HEK293T (cell line): ENCODE data around the gene VTN.

ENCODE experiments used
- CTCF ChIA-PET: fragments of 350-600 bp; formaldehyde crosslinking; extraction: SDS; loops from one replicate; lab custom pipeline; 2021; ENCODE audit warnings: antibody characterized with exemption, inconsistent platforms; lab: Yijun Ruan, JAX
- POLR2A ChIA-PET: fragments of 350-600 bp; formaldehyde crosslinking; extraction: SDS; loops from one replicate; lab custom pipeline; 2020; ENCODE audit warnings: antibody characterized with exemption, inconsistent platforms; lab: Yijun Ruan, JAX
- DNase-seq: peaks from one replicate; pipeline ENCODE4 v3.0.0; 2012; ENCODE audit warnings: mixed read lengths; ENCODE audit errors: extremely low spot score
- ARNT ChIP-seq: fragments of 450-650 bp; IDR thresholded peaks from 2 replicates; pipeline ENCODE4 v1.6.1; 2017; ENCODE audit warnings: mild to moderate bottlenecking
- BHLHE40 ChIP-seq: fragments of 450-650 bp; IDR thresholded peaks from 2 replicates; pipeline ENCODE4 v1.6.1; 2016; ENCODE audit warnings: mild to moderate bottlenecking, moderate library complexity, borderline replicate concordance
- CTBP1 ChIP-seq: fragments of 450-650 bp; IDR thresholded peaks from 2 replicates; pipeline ENCODE4 v1.6.1; 2016; ENCODE audit warnings: borderline replicate concordance
- ELF4 ChIP-seq: fragments of 450-650 bp; IDR thresholded peaks from 2 replicates; pipeline ENCODE4 v1.6.1; 2017; ENCODE audit warnings: antibody characterized with exemption
- FOXA1 ChIP-seq: fragments of 450-650 bp; IDR thresholded peaks from 2 replicates; pipeline ENCODE4 v1.6.1; 2016; ENCODE audit warnings: mild to moderate bottlenecking
- FOXM1 ChIP-seq: fragments of 450-650 bp; IDR thresholded peaks from 2 replicates; pipeline ENCODE4 v1.6.1; 2017; ENCODE audit warnings: mild to moderate bottlenecking, borderline replicate concordance
- HDGF ChIP-seq: fragments of 450-650 bp; IDR thresholded peaks from 2 replicates; pipeline ENCODE4 v1.6.1; 2017; ENCODE audit warnings: antibody characterized with exemption, borderline replicate concordance
- L3MBTL2 ChIP-seq: fragments of 450-650 bp; conservative IDR thresholded peaks from 2 replicates; pipeline ENCODE4 v1.6.1; 2016; ENCODE audit warnings: mild to moderate bottlenecking
- LEF1 ChIP-seq: fragments of 450-650 bp; IDR thresholded peaks from 2 replicates; pipeline ENCODE4 v1.6.1; 2017; ENCODE audit warnings: mild to moderate bottlenecking, borderline replicate concordance
- NFRKB ChIP-seq: fragments of 450-650 bp; IDR thresholded peaks from 2 replicates; pipeline ENCODE4 v1.6.1; 2016; ENCODE audit warnings: mild to moderate bottlenecking, moderate library complexity
- SP1 ChIP-seq: fragments of 450-650 bp; IDR thresholded peaks from 2 replicates; pipeline ENCODE4 v1.6.1; 2017
- SUZ12 ChIP-seq: fragments of 450-650 bp; IDR thresholded peaks from 2 replicates; pipeline ENCODE4 v1.6.1; 2016; ENCODE audit warnings: mild to moderate bottlenecking
- TARDBP ChIP-seq: fragments of 450-650 bp; IDR thresholded peaks from 2 replicates; pipeline ENCODE4 v1.6.1; 2016
- ZNF384 ChIP-seq: fragments of 450-650 bp; IDR thresholded peaks from 2 replicates; pipeline ENCODE4 v1.6.1; 2016
- TF ChIP-seq, protein P1 (sequence below): fragments of 450-650 bp; IDR thresholded peaks from 2 replicates; pipeline ENCODE4 v1.6.1; 2016

Gene VTN

DNA sequence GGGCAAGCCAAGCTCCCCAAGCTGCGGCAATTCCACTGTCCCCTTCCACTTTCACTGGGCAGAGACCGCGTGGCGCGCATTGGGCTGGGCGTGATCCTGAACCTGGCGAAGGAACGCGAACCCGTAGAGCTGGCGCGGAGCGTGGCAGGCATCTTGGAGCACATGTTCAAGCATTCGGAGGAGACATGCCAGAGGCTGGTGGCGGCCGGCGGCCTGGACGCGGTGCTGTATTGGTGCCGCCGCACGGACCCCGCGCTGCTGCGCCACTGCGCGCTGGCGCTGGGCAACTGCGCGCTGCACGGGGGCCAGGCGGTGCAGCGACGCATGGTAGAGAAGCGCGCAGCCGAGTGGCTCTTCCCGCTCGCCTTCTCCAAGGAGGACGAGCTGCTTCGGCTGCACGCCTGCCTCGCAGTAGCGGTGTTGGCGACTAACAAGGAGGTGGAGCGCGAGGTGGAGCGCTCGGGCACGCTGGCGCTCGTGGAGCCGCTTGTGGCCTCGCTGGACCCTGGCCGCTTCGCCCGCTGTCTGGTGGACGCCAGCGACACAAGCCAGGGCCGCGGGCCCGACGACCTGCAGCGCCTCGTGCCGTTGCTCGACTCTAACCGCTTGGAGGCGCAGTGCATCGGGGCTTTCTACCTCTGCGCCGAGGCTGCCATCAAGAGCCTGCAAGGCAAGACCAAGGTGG, 11.2 kb upstream of the VTN start:
- no peak for TF ChIP-seq FOXM1
- no peak for TF ChIP-seq ELF4
- TF ChIP-seq LEF1 = no peak
- TF ChIP-seq HDGF = no peak
- TF ChIP-seq L3MBTL2 = no peak
- TF ChIP-seq FOXA1 = no peak
- no peak for TF ChIP-seq SUZ12
- no peak for TF ChIP-seq TARDBP
- no peak for TF ChIP-seq BHLHE40
- no peak for TF ChIP-seq ZNF384
- no peak for TF ChIP-seq NFRKB
- TF ChIP-seq, protein P1, sequence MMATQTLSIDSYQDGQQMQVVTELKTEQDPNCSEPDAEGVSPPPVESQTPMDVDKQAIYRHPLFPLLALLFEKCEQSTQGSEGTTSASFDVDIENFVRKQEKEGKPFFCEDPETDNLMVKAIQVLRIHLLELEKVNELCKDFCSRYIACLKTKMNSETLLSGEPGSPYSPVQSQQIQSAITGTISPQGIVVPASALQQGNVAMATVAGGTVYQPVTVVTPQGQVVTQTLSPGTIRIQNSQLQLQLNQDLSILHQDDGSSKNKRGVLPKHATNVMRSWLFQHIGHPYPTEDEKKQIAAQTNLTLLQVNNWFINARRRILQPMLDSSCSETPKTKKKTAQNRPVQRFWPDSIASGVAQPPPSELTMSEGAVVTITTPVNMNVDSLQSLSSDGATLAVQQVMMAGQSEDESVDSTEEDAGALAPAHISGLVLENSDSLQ = no peak
- TF ChIP-seq SP1 = no peak
- TF ChIP-seq CTBP1 = no peak
- TF ChIP-seq ARNT = no peak
- DNase-seq = no peak
- ChIA-PET POLR2A (no interaction called here), CTCF (no interaction called here)

DNA sequence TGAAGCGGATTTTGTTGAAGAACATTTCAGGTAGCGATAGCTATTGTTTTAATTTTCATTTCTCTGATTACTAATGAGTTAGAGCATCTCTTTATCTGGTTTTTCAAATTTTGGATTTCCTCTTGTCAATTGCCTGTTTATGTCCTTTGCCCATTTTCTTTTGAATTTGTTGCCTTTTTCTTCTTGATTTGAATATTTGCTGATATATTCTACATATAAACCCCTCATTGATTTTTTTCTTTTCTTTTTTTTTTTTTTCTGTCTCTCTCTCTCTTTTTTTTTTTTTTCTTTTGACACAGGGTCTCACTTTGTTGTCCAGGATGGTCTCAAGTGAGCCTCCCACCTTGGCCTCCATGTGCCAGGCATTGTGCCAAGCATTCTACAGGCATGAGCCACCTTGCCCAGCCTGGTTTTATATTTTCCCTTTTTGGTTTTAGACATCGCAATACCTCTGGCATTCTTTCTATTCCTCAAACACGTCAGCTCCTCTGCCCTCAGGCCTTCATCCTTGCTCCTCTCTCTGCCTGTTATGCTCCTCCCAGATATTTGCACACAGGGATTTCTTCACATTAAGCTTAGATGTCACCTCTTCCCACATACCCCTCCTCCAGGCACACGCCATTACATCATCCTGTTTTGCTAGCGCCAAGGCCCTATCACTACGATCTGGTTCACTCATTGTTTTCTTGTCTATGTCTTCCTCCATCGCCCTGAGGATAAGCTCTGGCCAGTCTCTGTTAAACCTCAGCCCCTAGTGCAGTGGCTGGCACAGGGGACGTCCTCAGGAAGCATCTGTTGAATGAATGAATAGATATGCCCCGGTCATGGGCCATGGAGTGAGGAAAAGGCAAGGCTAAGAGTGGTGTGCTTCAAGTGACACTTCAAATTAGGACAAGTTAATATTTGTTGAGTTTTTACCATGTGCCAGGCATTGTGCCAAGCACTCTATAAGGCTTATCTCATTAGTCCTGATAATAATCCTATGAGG, 10.0 kb upstream of the VTN start:
- TF ChIP-seq ARNT (no peak), CTBP1 (no peak), SUZ12 (no peak), L3MBTL2 (no peak), FOXM1 (no peak), ELF4 (no peak)
- ChIA-PET POLR2A (interaction anchor here (1.2 kb wide), 1 partner anchor 23 kb away, joined by 4 read pairs; the partner anchor contains the start of gene POLDIP2), CTCF (no interaction called here)
- no peak for DNase-seq

DNA sequence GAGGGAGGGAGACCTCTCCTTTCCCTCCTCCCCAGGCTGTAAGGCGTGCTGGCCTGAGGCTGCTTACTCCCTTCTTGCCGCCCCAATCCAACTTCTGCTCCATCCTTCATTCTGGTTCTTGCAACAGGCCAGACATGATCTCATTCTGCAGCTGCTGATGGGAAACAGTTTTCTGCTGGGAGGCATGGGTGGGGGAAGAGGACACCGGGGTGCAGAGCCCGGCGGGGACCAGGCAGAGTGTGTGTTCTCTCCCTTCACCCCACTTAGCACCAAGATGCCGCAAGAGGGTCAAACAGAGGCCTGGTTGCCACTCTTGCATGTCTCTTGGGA, 2.8 kb upstream of the VTN start:
- POLR2A ChIA-PET = interaction anchor here (0.9 to 1.0 kb wide), 2 partner anchors 32 to 34 kb away, joined by 3 read pairs; no protein-coding TSS in a partner anchor
- CTCF ChIA-PET = no interaction called here
- no peak for TF ChIP-seq ZNF384
- TF ChIP-seq CTBP1 = no peak
- TF ChIP-seq FOXA1 = no peak
- no peak for TF ChIP-seq SP1
- TF ChIP-seq HDGF = no peak
- no peak for DNase-seq

DNA sequence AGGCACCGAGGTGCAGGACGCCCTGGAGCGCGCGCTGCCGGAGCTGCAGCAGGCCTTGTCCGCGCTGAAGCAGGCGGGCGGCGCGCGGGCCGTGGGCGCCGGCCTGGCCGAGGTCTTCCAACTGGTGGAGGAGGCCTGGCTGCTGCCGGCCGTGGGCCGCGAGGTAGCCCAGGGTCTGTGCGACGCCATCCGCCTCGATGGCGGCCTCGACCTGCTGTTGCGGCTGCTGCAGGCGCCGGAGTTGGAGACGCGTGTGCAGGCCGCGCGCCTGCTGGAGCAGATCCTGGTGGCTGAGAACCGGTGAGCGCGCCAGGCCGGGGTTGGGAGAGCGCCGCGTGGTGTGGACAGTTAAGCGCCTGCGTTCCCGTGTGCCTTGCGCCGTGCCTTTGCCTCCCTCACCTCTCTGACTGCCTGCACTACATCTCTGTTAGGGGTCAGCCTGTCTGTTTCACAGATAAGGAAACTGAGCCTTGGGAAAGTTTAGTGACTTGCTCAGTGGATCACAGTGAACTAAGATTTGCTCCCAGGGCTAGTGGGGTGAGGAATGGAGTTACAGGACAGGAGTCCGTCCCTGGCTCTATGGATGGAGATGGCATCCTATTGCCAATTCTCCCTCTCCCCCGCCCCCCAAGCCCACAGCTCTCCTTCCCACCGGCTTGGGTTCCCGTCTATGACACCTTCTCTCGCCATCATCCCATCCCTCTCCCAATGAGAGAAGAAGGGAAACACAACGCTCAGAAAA, 2.3 kb upstream of the VTN start:
- ChIA-PET CTCF (no interaction called here), POLR2A (interaction anchor here (0.7 to 6.4 kb wide), 3 partner anchors 15 to 198 kb away, joined by 3 to 64 read pairs (median 3); partner anchors contain the start of gene POLDIP2)
- peak; percentile 21 for DNase-seq
- TF ChIP-seq BHLHE40 (no peak), L3MBTL2 (peak; percentile 50), SP1 (no peak), ZNF384 (no peak), CTBP1 (no peak), ARNT (no peak)

DNA sequence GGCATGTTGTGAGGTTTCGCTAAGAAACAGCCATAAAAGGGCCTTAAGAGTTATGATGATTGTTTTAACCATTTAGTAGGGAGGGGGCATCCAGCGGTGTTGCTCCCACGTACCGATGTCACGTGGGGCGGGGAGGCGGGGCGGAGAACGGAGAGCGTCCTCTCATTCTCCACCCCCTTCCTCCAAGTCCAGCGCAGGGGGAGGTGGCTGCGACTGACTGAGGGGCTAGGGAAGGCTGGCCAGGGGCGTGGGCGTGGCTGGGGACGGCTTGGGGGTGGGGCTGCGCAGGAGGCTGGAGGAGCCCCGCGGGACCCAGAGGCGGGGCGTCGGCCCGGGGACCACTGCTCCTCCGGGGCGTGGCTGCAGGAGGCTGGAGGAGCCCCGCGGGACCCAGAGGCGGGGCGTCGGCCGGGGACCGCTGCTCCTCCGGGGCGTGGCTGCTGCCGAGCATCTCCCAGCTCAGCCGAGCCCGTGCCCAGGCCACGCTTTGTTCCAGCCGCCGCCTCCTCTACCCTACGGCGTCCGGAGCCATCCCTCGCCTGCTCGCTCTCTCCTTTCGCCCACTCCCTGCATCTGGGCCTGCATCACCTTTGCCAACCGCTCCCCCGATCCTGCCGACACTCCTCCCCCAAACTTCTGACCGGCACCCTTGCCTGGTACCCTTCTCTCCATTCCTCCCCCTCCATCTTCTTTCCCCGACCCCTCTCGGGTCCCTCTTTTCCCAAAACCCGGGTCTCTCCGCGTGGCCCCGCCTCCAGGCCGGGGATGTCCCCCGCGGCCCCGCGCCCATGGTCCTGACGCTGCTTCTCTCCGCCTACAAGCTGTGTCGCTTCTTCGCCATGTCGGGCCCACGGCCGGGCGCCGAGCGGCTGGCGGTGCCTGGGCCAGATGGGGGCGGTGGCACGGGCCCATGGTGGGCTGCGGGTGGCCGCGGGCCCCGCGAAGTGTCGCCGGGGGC, 1.4 kb upstream of the VTN start, which contains the start of gene SARM1:
Gene SARM1, plus strand, starts transcription at position 450 of the 958 bp plus-strand sequence. Its CDS starts 339 bp downstream, at position 789.
- CTCF ChIA-PET = interaction anchor here (2.3 kb wide), 1 partner anchor 45 kb away, joined by 14 read pairs; no protein-coding TSS in a partner anchor
- TF ChIP-seq CTBP1 = peak; percentile 37; the same call in 1 of the 2 replicates
- TF ChIP-seq, protein P1 = no peak
- peak; percentile 83 for DNase-seq
- POLR2A ChIA-PET = interaction anchor here (0.7 to 6.4 kb wide), 5 partner anchors 14 to 199 kb away, joined by 3 to 64 read pairs (median 3); partner anchors contain the start of genes IFT20, POLDIP2 and TNFAIP1
